Left lung (tissue), 10 donors: Measurements from ENCODE around the gene VSIR. TPM values are rescaled to one million over a fixed set of nuclear protein-coding genes. Genes with fewer than 3 reads are reported as not detected.

Experiments used
- ATAC-seq: fragments of 200-7000 bp; cut with Tn5 transposase; one replicate; pipeline ENCODE4 v1.9.1; 2020; ENCODE audit warnings: moderate library complexity
- DNase-seq, 4 donors: peaks; one replicate each; pipeline ENCODE4 v3.0.0-alpha.2; 2013 to 2020
- H3K27ac ChIP-seq, 2 donors: fragments of 200-600 bp; sonication (generic) in 1 of 2; one replicate each; pipeline versions ENCODE4 v1.5.0 to v1.8.0; 2020 to 2021
- H3K27me3 ChIP-seq, 2 donors: fragments of 200-600 bp; sonication (generic) in 1 of 2; one replicate each; pipeline versions ENCODE4 v1.5.0 to v1.8.0; 2020 to 2021
- H3K36me3 ChIP-seq, 2 donors: fragments of 200-600 bp; sonication (generic) in 1 of 2; one replicate each; pipeline versions ENCODE4 v1.5.0 to v1.8.0; 2020 to 2021
- H3K4me1 ChIP-seq, 2 donors: fragments of 200-600 bp; one replicate each; pipeline ENCODE4 v1.8.0; 2021
- H3K4me3 ChIP-seq, 2 donors: fragments of 200-600 bp; sonication (generic) in 1 of 2; one replicate each; pipeline versions ENCODE4 v1.5.0 to v1.8.0; 2020 to 2021; ENCODE audit warnings: mild to moderate bottlenecking in 1 of 2
- H3K9me3 ChIP-seq, 2 donors: fragments of 200-600 bp; sonication (generic) in 1 of 2; one replicate each; pipeline versions ENCODE4 v1.5.0 to v1.8.0; 2020 to 2021
- CTCF ChIP-seq, 2 donors: fragments of 200-600 bp; sonication (generic) in 1 of 2; IDR thresholded peaks; one replicate each; pipeline versions ENCODE4 v1.5.0 to v1.8.0; 2021; ENCODE audit warnings: antibody characterized with exemption in 2 of 2
- intact Hi-C, 2 donors: fragments of 100-400 bp; cut with DNase I; formaldehyde crosslinking; loops; one replicate each; pipeline versions ENCODE4 v1.11.2 to v1.14.2; 2022
- polyA plus RNA-seq, 6 donors: library from polyadenylated mRNA; unstranded; fragments of 120-200 nt; gene quantifications; one replicate each; pipeline ENCODE4 v1.2.1, GENCODE V29; 2013; ENCODE audit not compliant: insufficient read length in 6 of 6
- total RNA-seq, 2 donors: library from RNA; stranded (reverse); fragmentation: NEBNext Ultra II Directional; extraction: Animal tissue kit (Norgen Biotek cat#: 25700); gene quantifications; one replicate each; pipeline ENCODE4 v1.2.1, GENCODE V29; 2021
- donor health status: DM: no; HTN: yes; CAD: no.
- donor health status: DM: no; HTN: no; CAD: no.

VSIR gene
- total and polyA plus RNA-seq, 8 donors: 29.9 to 133 (median 37.2) TPM

- peaks cover 27 to 53% of the 10 kb centered on the region in 2 donors for H3K4me1 ChIP-seq
- peak overlapping the region in 1 of 2 donors; percentile 12 for H3K4me3 ChIP-seq
- intact Hi-C loops: no loop called here
- ATAC-seq: no peak
- peak overlapping the region; percentile 89 to 90 for H3K27ac ChIP-seq
- H3K36me3 ChIP-seq: no peaks in the 10 kb centered on the region
- H3K27me3 ChIP-seq: no peaks in the 10 kb centered on the region
- no peak for DNase-seq
- no peaks in the 10 kb centered on the region for H3K9me3 ChIP-seq
- TF ChIP-seq CTCF (IDR thresholded peaks at IDR 0.05): no peak
These were observed 58.7 kb downstream of the VSIR start for GRCh38 chr10:71714592-71714991.

GRCh38 chr10:71714031-71714410 lies 59.3 kb downstream of the VSIR start:
- Histone ChIP-seq H3K27me3 (no peaks in the 10 kb centered on the region), H3K9me3 (no peaks in the 10 kb centered on the region), H3K4me1 (peaks cover 27 to 53% of the 10 kb centered on the region in 2 donors), H3K36me3 (no peaks in the 10 kb centered on the region), H3K27ac (peak overlapping the region; percentile 89 to 90), H3K4me3 (peak overlapping the region in 1 of 2 donors; percentile 12)
- DNase-seq (no peak), ATAC-seq (peak; percentile 8)
- TF ChIP-seq CTCF (IDR thresholded peaks at IDR 0.05): no peak
- intact Hi-C loops: no loop called here

GRCh38 chr10:71713135-71714030 lies 59.9 kb downstream of the VSIR start:
- Histone ChIP-seq H3K4me3 (peak overlapping the region in 1 of 2 donors; percentile 12), H3K36me3 (no peaks in the 10 kb centered on the region), H3K27ac (peak overlapping the region; percentile 89 to 90), H3K9me3 (no peaks in the 10 kb centered on the region), H3K4me1 (peaks cover 25 to 60% of the 10 kb centered on the region in 2 donors), H3K27me3 (no peaks in the 10 kb centered on the region)
- intact Hi-C loops: no loop called here
- ATAC-seq (peak; percentile 82), DNase-seq (peak in 3 of 4 donors; percentile 75 to 86 (median 82))
- TF ChIP-seq CTCF (IDR thresholded peaks at IDR 0.05): no peak

GRCh38 chr10:71712572-71713134 lies 60.7 kb downstream of the VSIR start:
- intact Hi-C loops: no loop called here
- no peaks in the 10 kb centered on the region for H3K36me3 ChIP-seq
- no peak for TF ChIP-seq CTCF (IDR thresholded peaks at IDR 0.05)
- no peaks in the 10 kb centered on the region for H3K9me3 ChIP-seq
- H3K4me3 ChIP-seq: no peak overlapping the region
- ATAC-seq (no peak), DNase-seq (peak in 1 of 4 donors; percentile 77)
- H3K27ac ChIP-seq: peak overlapping the region; percentile 89 to 90
- peaks cover 24 to 66% of the 10 kb centered on the region in 2 donors for H3K4me1 ChIP-seq
- H3K27me3 ChIP-seq: no peaks in the 10 kb centered on the region

- no peak for TF ChIP-seq CTCF (IDR thresholded peaks at IDR 0.05)
- H3K4me3 ChIP-seq: no peak overlapping the region
- DNase-seq (no peak), ATAC-seq (no peak)
- H3K4me1 ChIP-seq: peaks cover 24 to 62% of the 10 kb centered on the region in 2 donors
- H3K9me3 ChIP-seq: no peaks in the 10 kb centered on the region
- H3K27me3 ChIP-seq: no peaks in the 10 kb centered on the region
- intact Hi-C loops: no loop called here
- H3K36me3 ChIP-seq: no peaks in the 10 kb centered on the region
- H3K27ac ChIP-seq: peak overlapping the region; percentile 89 to 90
These were observed 61.1 kb downstream of the VSIR start for GRCh38 chr10:71712170-71712569.
